IMR-90 (cell line): ENCODE data around the gene RTL5. TPM values are rescaled to one million over a fixed set of nuclear protein-coding genes. Genes with fewer than 3 reads are reported as not detected.

Source experiments
- ATAC-seq: fragments of 200-7000 bp; cut with Tn5 transposase; 2 replicates; pipeline ENCODE4 v1.9.1; 2020; ENCODE audit warnings: low read depth, mild to moderate bottlenecking, moderate library complexity
- Bru-seq: library from RNA; stranded (reverse); fragments of 400-500 nt; gene quantifications from one replicate; lab custom pipeline; 2021; lab: Mats Ljungman, UMichigan
- BruChase-seq, 2 experiments: library from RNA; stranded (reverse); fragments of 400-500 nt; gene quantifications; one replicate each; lab custom pipeline; 2021; lab: Mats Ljungman, UMichigan
- BruUV-seq: library from RNA; stranded (reverse); fragments of 400-500 nt; replicated peaks from 2 replicates; lab custom pipeline; 2021; lab: Mats Ljungman, UMichigan
- CTCF ChIA-PET: fragments of 300-600 bp; formaldehyde crosslinking; extraction: SDS; loops from one replicate; lab custom pipeline; 2021; ENCODE audit warnings: antibody characterized with exemption; lab: Yijun Ruan, JAX
- POLR2A ChIA-PET: fragments of 300-600 bp; sonication (Branson Sonifier 250); formaldehyde crosslinking; loops from one replicate; lab custom pipeline; 2022; ENCODE audit warnings: antibody characterized with exemption; ENCODE audit not compliant: unreplicated experiment; lab: Charles Lee
- DNase-seq: peaks from one replicate; pipeline ENCODE4 v3.0.0; 2013
- H2AFZ ChIP-seq: replicated peaks from 2 replicates; pipeline ENCODE3; 2013; ENCODE audit warnings: low read length, mild to moderate bottlenecking; ENCODE audit not compliant: poor library complexity
- H2AK5ac ChIP-seq: 2 replicates; pipeline ENCODE4 v1.6.1; 2013; ENCODE audit warnings: low read depth, low read length, inconsistent platforms
- H2AK9ac ChIP-seq: replicated peaks from 2 replicates; pipeline ENCODE3; 2013; ENCODE audit warnings: mild to moderate bottlenecking, low read depth, low read length, moderate library complexity; ENCODE audit not compliant: poor library complexity
- H2BK120ac ChIP-seq: 2 replicates; pipeline ENCODE4 v1.6.1; 2013; ENCODE audit warnings: low read depth, low read length, inconsistent platforms
- H2BK15ac ChIP-seq: 3 replicates; pipeline ENCODE4 v1.6.1; 2013; ENCODE audit warnings: low read depth, low read length, inconsistent platforms
- H2BK20ac ChIP-seq: 2 replicates; pipeline ENCODE4 v1.6.1; 2013; ENCODE audit warnings: low read depth, mild to moderate bottlenecking, inconsistent platforms, low read length, moderate library complexity
- H2BK5ac ChIP-seq: 2 replicates; pipeline ENCODE4 v1.6.1; 2013; ENCODE audit warnings: mild to moderate bottlenecking, low read depth, low read length, inconsistent platforms; ENCODE audit not compliant: poor library complexity, severe bottlenecking
- H3K14ac ChIP-seq: replicated peaks from 2 replicates; pipeline ENCODE4 v1.6.1; 2013; ENCODE audit warnings: low read depth, low read length, inconsistent platforms
- H3K18ac ChIP-seq: 2 replicates; pipeline ENCODE4 v1.6.1; 2013; ENCODE audit warnings: low read depth, low read length, control low read depth
- H3K23ac ChIP-seq: 2 replicates; pipeline ENCODE4 v1.6.1; 2013; ENCODE audit warnings: low read depth, low read length, inconsistent platforms
- H3K27ac ChIP-seq: 2 replicates; pipeline ENCODE4 v1.5.1; 2013; ENCODE audit warnings: mild to moderate bottlenecking, control low read depth, low read length; ENCODE audit not compliant: insufficient read depth
- H3K27me3 ChIP-seq: 2 replicates; pipeline ENCODE4 v1.6.1; 2013; ENCODE audit warnings: low read length; ENCODE audit not compliant: control insufficient read depth, insufficient read depth
- H3K36me3 ChIP-seq: 2 replicates; pipeline ENCODE4 v1.6.1; 2013; ENCODE audit warnings: low read length, mixed read lengths; ENCODE audit not compliant: control insufficient read depth, insufficient read depth
- H3K4ac ChIP-seq: 2 replicates; pipeline ENCODE4 v1.6.1; 2013; ENCODE audit warnings: low read depth, low read length, inconsistent platforms
- H3K4me1 ChIP-seq: 2 replicates; pipeline ENCODE4 v1.6.1; 2013; ENCODE audit warnings: low read length, mixed read lengths; ENCODE audit not compliant: control insufficient read depth, insufficient read depth
- H3K4me2 ChIP-seq: 2 replicates; pipeline ENCODE4 v1.6.1; 2013; ENCODE audit warnings: low read depth, mild to moderate bottlenecking, control low read depth, low read length, moderate library complexity
- H3K4me3 ChIP-seq: 2 replicates; pipeline ENCODE4 v1.5.1; 2013; ENCODE audit warnings: low read depth, mild to moderate bottlenecking, control low read depth, low read length, moderate library complexity; ENCODE audit not compliant: insufficient read depth
- H3K56ac ChIP-seq: 2 replicates; pipeline ENCODE4 v1.6.1; 2013; ENCODE audit warnings: low read length, inconsistent platforms; ENCODE audit not compliant: insufficient read depth; ENCODE audit errors: extremely low read depth
- H3K79me1 ChIP-seq, 2 experiments: 2 replicates each; pipeline ENCODE4 v1.6.1; 2013; ENCODE audit warnings: low read length in 2 of 2, inconsistent platforms in 1 of 2, low read depth in 1 of 2
- H3K9ac ChIP-seq: 2 replicates; pipeline ENCODE4 v1.6.1; 2013; ENCODE audit warnings: low read depth, low read length, control low read depth
- H3K9me1 ChIP-seq: 2 replicates; pipeline ENCODE4 v1.6.1; 2013; ENCODE audit warnings: low read length, inconsistent platforms; ENCODE audit not compliant: insufficient read depth
- H3K9me3 ChIP-seq: 2 replicates; pipeline ENCODE4 v1.6.1; 2013; ENCODE audit warnings: low read length; ENCODE audit not compliant: control insufficient read depth, insufficient read depth
- H4K20me1 ChIP-seq: 2 replicates; pipeline ENCODE4 v1.6.1; 2013; ENCODE audit warnings: low read length, inconsistent platforms; ENCODE audit not compliant: insufficient read depth
- H4K5ac ChIP-seq: 2 replicates; pipeline ENCODE4 v1.6.1; 2013; ENCODE audit warnings: mild to moderate bottlenecking, low read depth, low read length, control low read depth
- H4K8ac ChIP-seq, 2 experiments: 2 replicates each; pipeline ENCODE4 v1.6.1; 2013; ENCODE audit warnings: low read depth in 2 of 2, low read length in 2 of 2, control low read depth in 1 of 2, inconsistent platforms in 1 of 2
- H4K91ac ChIP-seq: 2 replicates; pipeline ENCODE4 v1.6.1; 2013; ENCODE audit warnings: low read depth, low read length, inconsistent platforms; ENCODE audit not compliant: insufficient read depth
- BHLHE40 ChIP-seq: fragments of 150-350 bp; IDR thresholded peaks from 2 replicates; pipeline ENCODE4 v1.6.1; 2016; ENCODE audit warnings: mild to moderate bottlenecking, low read depth, low read length
- CEBPB ChIP-seq: IDR thresholded peaks from 2 replicates; pipeline ENCODE4 v1.6.1; 2012; ENCODE audit warnings: low read depth, low read length, improper control_type of control experiment
- CHD1 ChIP-seq: IDR thresholded peaks from 2 replicates; pipeline ENCODE4 v1.6.1; 2012; ENCODE audit warnings: low read depth, low read length, improper control_type of control experiment
- CTCF ChIP-seq: conservative IDR thresholded peaks from 2 replicates; pipeline ENCODE4 v1.5.1; 2012; ENCODE audit warnings: mild to moderate bottlenecking, low read depth, low read length, improper control_type of control experiment
- ELK1 ChIP-seq: fragments of 150-350 bp; IDR thresholded peaks from 2 replicates; pipeline ENCODE4 v1.6.1; 2016; ENCODE audit warnings: low read depth, mild to moderate bottlenecking, low read length, moderate library complexity, borderline replicate concordance
- FOS ChIP-seq: fragments of 150-350 bp; IDR thresholded peaks from 2 replicates; pipeline ENCODE4 v1.6.1; 2016; ENCODE audit warnings: low read depth, low read length
- POLR2A ChIP-seq: IDR thresholded peaks from 2 replicates; pipeline ENCODE4 v1.6.1; 2012; ENCODE audit warnings: mild to moderate bottlenecking, low read depth, low read length
- RCOR1 ChIP-seq: IDR thresholded peaks from 2 replicates; pipeline ENCODE4 v1.6.1; 2012; ENCODE audit warnings: mild to moderate bottlenecking, low read length, improper control_type of control experiment; ENCODE audit not compliant: insufficient replicate concordance
- RFX5 ChIP-seq: IDR thresholded peaks from 2 replicates; pipeline ENCODE4 v1.8.0; 2012; ENCODE audit warnings: low read depth, mild to moderate bottlenecking, low read length, moderate library complexity
- SMC3 ChIP-seq: fragments of 150-350 bp; IDR thresholded peaks from 2 replicates; pipeline ENCODE4 v1.6.1; 2016; ENCODE audit warnings: low read depth, mild to moderate bottlenecking, antibody characterized with exemption, low read length, moderate library complexity
- WGBS, 2 experiments: methylation state at CpG; one replicate each; pipeline versions ENCODE4 v1.1.5 to v1.1.7; 2013; ENCODE audit warnings: missing lambda C conversion rate in 2 of 2; ENCODE audit not compliant: insufficient read length in 1 of 2; ENCODE audit errors: extremely low coverage in 2 of 2; 5-methylcytosine and 5-hydroxymethylcytosine counted together
- dilution Hi-C: fragments of 300-500 bp; cut with HindIII; formaldehyde crosslinking; loops from one replicate; pipeline ENCODE4 v1.14.3; 2018; ENCODE audit warnings: low sequenced_read_pairs; ENCODE audit not compliant: unreplicated experiment
- in situ Hi-C: fragments of 300-500 bp; cut with MboI; formaldehyde crosslinking; loops from 3 replicates; pipeline ENCODE4 v1.14.3; 2019; ENCODE audit warnings: low sequenced_read_pairs, inconsistent platforms, mixed read lengths
- intact Hi-C: fragments of 100-400 bp; cut with micrococcal nuclease; formaldehyde crosslinking; loops from 2 replicates; pipeline ENCODE4 v1.10.0; 2022
- long read RNA-seq: library from polyadenylated mRNA; unstranded; transcript quantifications from one replicate; pipeline ENCODE4 v2.0.0, GENCODE V29; 2021; ENCODE audit not compliant: unreplicated experiment
- polyA plus RNA-seq, 3 experiments: library from polyadenylated mRNA; depleted of rRNA; stranded (reverse); fragments of >200 nt; gene quantifications; 2 replicates each; pipeline ENCODE4 v1.2.3, GENCODE V29; 2012; ENCODE audit warnings: low replicate concordance in 1 of 3
- total RNA-seq: library from RNA; depleted of rRNA; stranded (reverse); fragments of >200 nt; gene quantifications from 2 replicates; pipeline ENCODE4 v1.2.3, GENCODE V29; 2012; rRNA removed
- TF ChIP-seq, protein P1 (sequence below): fragments of 150-350 bp; IDR thresholded peaks from 2 replicates; pipeline ENCODE4 v1.6.1; 2017; ENCODE audit warnings: mild to moderate bottlenecking, antibody characterized with exemption, low read length, low read depth

The RTL5 gene
- total RNA-seq: 0.56 and 0.90 TPM in 2 replicates
- polyA plus RNA-seq (2012; rRNA removed): 1.9 and 2.5 TPM in 2 replicates
- 1.2 and 1.6 TPM in 2 replicates for polyA plus RNA-seq (2012; cell fraction: cytosol; rRNA removed)
- 4.5 and 6.5 TPM in 2 replicates for polyA plus RNA-seq (2012; cell fraction: nucleus; rRNA removed; ENCODE audit: low replicate concordance)
- Bru-seq, nascent RNA: percentile 44 among the genes with signal in this experiment
- BruChase-seq, experiment 1, labeled RNA remaining after a 6-hour chase: percentile 63 among the genes with signal in this experiment
- BruChase-seq, experiment 2, labeled RNA remaining after a 2-hour chase: percentile 56 among the genes with signal in this experiment
- long read RNA-seq: 0 reads

DNA sequence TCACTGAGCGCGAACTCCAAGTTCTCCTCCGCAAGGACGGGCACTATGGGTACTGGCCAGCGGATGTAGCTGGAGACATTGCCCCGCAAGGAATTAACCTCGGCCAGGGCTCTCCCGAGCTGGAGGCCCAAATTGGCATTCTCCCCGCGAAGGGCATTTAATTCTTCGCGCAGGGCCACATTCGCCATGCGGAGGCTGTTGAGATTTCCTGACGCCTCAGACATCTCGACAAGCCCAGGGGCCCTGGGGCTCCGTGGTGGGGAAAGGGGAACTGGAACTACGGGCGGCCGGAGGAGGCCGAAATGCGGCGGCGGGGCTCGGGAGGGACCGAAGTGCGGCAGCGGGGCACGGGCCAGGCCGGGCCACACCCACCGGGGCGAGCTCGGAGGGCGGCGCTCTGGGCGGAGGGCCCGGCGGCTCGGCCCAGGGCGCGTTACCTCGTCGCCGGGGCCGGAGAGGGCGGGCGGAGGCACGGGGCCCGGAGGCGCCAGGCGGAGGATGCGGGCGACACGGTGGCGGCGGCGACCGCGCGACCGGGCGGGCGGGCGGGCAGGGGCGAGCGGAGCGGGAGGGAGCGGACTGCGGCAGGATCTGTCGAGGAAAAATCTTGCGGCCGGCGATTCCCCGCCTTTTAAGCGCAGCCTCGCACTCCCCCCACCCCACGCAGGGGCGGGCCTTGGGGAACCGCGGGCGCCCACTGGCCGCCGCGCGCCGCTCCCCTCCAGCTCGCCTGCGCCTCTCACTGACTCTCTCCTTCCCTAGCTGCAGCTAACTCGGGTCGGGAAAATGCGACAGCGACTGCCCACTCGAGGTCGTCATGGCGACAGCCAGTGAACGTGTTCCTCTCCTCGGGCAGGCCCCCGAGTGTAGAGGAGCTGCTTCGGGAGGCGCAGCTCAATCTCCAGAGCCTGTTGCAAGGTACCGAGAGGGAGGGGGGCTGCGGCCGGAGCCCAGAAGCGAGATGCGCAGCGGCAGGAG lies at the start of gene RTL5:
Gene RTL5 (minus strand): TSS at position 599 of the 978 bp plus-strand sequence.
- Histone ChIP-seq H2BK120ac (no peak within 1 kb of the TSS), H2AFZ (peak within 1 kb of the TSS; percentile 89), H3K4me2 (peak within 1 kb of the TSS; percentile 69), H3K18ac (no peak within 1 kb of the TSS; the same call in 1 of the 2 replicates), H3K9me3 (peaks cover 4% of the 10 kb centered on the region; the same call in 1 of the 2 replicates), H3K14ac (no peak within 1 kb of the TSS), H3K79me1 (no peaks in the 10 kb centered on the region), H3K9ac (peak within 1 kb of the TSS; percentile 31), H4K91ac (no peak within 1 kb of the TSS), H3K36me3 (no peaks in the 10 kb centered on the region), H3K4me1 (no peaks in the 10 kb centered on the region), H2AK9ac (peak within 1 kb of the TSS; percentile 26), H4K5ac (no peak within 1 kb of the TSS), H3K27me3 (peaks cover 48% of the 10 kb centered on the region), H2AK5ac (no peak within 1 kb of the TSS), H3K4me3 (peak within 1 kb of the TSS; percentile 52), H2BK20ac (no peak within 1 kb of the TSS), H2BK5ac (no peak within 1 kb of the TSS), H3K27ac (peak within 1 kb of the TSS; percentile 4; the same call in 1 of the 2 replicates), H3K23ac (no peak within 1 kb of the TSS), H4K20me1 (no peaks in the 10 kb centered on the region), H2BK15ac (no peak within 1 kb of the TSS), H3K4ac (no peak within 1 kb of the TSS; the same call in 1 of the 2 replicates), H3K56ac (no peak within 1 kb of the TSS), H3K9me1 (no peaks in the 10 kb centered on the region), H4K8ac (no peak within 1 kb of the TSS; a peak in 1 of 4 replicates)
- DNase-seq: peak; percentile 85
- intact Hi-C loops (no loop called here), in situ Hi-C loops (no loop called here), dilution Hi-C loops (no loop called here)
- BruUV-seq: no TSS peak
- WGBS, 2 experiments: 22% methylated on average over 26 of the region's 106 CpGs; no CpG with 5 or more reads in 1 of the 2 experiments
- ChIA-PET POLR2A (no interaction called here), CTCF (interaction anchor here (0.5 to 0.6 kb wide), 2 partner anchors 33 to 441 kb away, joined by 4 to 5 read pairs; no protein-coding TSS in a partner anchor)
- ATAC-seq: peak; percentile 98
- TF ChIP-seq RFX5: no peak
- TF ChIP-seq CHD1: no peak
- TF ChIP-seq, protein P1, sequence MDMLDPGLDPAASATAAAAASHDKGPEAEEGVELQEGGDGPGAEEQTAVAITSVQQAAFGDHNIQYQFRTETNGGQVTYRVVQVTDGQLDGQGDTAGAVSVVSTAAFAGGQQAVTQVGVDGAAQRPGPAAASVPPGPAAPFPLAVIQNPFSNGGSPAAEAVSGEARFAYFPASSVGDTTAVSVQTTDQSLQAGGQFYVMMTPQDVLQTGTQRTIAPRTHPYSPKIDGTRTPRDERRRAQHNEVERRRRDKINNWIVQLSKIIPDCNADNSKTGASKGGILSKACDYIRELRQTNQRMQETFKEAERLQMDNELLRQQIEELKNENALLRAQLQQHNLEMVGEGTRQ: no peak
- TF ChIP-seq CTCF: no peak
- no peak for TF ChIP-seq CEBPB
- TF ChIP-seq FOS: no peak
- no peak for TF ChIP-seq RCOR1
- peak; percentile 46; the same call in 1 of the 2 replicates for TF ChIP-seq BHLHE40
- TF ChIP-seq SMC3: no peak
- no peak; the same call in 1 of the 2 replicates for TF ChIP-seq POLR2A
- no peak for TF ChIP-seq ELK1
